HG03520 (cell line): ENCODE results near the gene MYEOV.

ENCODE experiments used
- ATAC-seq: cut with Tn5 transposase; IDR thresholded peaks from one replicate; pipeline ENCODE4 v1.9.1; 2021; ENCODE audit warnings: mild to moderate bottlenecking, moderate library complexity; ENCODE audit not compliant: unreplicated experiment

Gene MYEOV

DNA sequence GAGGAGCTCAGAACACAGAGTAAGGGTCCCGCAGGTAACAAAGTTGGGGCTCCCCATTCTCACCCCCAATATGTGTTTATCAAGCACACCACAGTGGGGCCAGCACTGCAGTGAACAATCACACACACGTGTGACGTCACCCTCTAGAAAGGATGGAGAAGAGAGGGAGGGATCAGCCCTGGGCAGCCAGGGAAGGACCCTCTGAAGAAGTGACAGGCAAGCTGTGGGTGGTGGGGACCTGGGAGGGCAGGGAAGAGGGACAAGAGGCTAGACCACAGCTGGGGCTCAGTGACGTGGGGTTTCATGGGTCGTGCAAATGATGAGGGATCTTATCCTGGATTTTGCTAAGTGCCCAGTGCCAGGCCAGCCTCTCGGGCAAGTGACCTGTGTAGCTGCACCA is 28.7 kb upstream of the MYEOV start:
- ATAC-seq, result no peak

DNA sequence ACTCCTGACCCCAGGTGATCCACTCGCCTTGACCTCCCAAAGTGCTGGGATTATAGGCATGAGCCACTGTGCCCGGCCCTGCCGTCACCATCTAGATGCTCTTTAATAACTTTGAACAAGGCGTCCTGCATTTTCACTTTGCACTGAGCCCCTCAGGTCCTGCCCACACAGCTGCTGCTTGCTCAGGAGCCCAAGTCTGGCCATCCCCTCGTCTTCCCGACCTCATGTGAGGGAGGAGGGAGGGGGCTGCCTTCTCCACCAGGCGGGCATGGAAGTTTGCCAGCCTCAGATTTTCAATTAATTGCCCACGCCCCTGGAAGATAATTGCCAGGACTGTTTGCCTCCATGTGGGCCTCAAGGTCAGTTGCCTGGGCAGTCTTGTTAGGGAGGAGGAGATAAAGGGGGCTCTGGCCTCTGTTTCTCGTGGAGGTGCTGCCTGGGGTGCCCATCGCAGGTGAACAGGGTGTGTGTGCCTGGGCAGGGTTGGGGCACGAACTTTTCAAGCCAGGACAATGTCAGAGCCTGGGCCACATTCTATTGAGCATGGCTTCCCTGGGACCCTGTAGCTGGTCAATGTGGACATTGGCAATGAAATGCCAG is 27.9 kb upstream of the MYEOV start:
- no peak for ATAC-seq

GRCh38 chr11:69267395-69267805 is 26.6 kb upstream of the MYEOV start:
- ATAC-seq, result no peak

DNA sequence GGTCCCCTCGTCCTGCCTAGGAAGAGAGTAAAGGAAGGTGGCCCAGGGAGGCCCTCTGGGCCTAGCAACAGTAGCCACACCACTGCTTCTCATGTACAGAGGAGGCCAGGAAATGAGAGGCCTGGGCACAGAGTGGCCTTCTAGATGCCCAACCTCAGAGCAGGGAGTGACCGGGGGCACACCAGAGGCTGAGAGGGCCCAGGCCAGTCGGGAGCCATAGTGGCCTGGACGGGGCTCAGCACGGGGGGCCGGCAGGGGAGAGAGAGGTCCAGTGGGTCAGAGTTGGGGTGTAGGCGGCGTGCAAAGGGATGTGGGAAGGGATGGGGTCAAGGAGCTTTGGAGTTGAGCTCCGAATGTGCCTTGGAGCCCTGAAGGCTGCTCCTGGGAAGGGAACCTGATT is 25.0 kb upstream of the MYEOV start:
- ATAC-seq, result no peak

DNA sequence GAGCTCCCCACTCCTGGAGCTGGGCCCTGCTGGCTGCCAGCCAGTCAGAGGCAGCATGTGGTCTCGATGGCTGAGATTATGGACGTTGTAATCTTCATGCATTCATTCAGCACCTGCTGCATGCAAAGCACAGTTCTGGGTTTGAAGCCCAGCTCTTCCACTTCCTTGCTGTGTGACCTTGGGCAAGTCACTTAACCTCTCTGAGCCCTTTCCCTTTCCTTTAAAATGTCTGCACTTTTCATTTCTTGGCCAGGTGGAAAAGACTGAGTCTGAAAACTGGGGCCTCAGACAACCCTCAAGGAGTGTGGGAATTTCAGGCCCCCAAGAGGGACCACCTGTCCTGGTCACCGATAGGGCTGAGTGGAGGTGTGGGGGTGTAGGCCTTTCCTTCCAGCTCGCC is 24.6 kb upstream of the MYEOV start:
- ATAC-seq, result no peak

GRCh38 chr11:69269926-69270697 is 23.8 kb upstream of the MYEOV start:
- ATAC-seq, result no peak

DNA sequence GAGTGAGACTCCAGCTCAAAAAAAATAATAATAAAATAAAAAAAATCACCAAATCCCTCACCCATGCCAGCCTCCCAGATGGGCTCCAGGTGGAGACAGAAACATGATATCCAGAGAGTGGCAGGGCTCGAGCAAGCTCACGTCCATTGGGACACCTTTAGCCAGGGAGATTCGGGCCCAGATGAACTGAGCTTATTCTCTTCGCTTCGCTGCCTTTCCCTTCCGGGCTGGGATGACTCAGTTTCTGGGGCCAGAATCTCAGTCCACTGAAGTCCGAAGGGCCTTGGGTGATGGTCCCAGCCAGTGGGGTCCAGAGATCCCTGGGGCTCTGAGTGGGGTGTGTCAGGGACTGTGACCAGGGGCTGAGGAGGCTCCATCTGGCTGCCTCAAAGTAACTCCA is 23.0 kb upstream of the MYEOV start:
- no peak for ATAC-seq

DNA sequence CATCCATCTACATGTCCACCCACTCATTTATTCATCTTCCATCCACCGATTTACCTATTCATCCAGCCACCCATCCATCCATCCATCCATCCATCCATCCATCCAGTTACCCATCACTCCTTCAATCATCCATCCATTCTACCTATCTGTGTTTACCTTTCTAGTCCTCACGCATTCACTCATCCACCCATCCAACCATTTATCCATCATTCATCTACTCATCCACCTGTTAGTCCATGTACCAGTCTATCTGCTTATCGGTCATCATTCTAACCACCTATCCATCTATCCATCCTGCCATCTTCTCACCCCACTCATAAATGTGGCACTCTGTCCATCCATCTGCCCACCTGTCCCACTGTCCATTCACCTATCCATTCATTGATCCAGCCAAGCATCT is 21.9 kb upstream of the MYEOV start:
- ATAC-seq, result no peak

GRCh38 chr11:69272831-69273485 is 21.0 kb upstream of the MYEOV start:
- no peak for ATAC-seq

GRCh38 chr11:69273571-69273970 is 20.4 kb upstream of the MYEOV start:
- no peak for ATAC-seq

DNA sequence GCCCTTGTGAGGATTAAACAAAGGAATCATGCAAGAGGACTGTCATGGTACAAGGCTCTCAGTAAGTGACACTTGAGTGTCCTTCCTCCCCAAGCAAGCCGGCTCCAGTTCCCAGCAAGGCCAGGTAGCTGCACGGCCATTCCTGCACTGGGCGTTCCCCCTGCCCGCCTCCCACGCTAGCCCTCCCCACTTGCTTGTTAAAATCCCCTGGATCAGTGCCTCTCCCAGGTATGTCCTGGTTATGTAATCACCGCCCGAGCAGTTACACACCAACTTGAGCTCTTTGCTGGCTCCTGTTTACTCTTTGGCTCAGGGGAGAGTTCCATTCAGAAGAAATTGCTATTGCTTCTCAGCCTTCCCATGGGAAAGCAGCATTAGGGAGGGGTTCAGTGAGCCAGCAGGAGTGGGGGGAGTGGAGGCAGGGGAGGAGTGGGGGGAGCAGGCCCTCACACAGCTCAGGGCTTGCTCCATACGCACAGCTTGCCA is 19.4 kb upstream of the MYEOV start:
- ATAC-seq, result no peak

GRCh38 chr11:69275178-69275577 is 18.8 kb upstream of the MYEOV start:
- ATAC-seq, result no peak

GRCh38 chr11:69276165-69276564 is 17.8 kb upstream of the MYEOV start:
- no peak for ATAC-seq

DNA sequence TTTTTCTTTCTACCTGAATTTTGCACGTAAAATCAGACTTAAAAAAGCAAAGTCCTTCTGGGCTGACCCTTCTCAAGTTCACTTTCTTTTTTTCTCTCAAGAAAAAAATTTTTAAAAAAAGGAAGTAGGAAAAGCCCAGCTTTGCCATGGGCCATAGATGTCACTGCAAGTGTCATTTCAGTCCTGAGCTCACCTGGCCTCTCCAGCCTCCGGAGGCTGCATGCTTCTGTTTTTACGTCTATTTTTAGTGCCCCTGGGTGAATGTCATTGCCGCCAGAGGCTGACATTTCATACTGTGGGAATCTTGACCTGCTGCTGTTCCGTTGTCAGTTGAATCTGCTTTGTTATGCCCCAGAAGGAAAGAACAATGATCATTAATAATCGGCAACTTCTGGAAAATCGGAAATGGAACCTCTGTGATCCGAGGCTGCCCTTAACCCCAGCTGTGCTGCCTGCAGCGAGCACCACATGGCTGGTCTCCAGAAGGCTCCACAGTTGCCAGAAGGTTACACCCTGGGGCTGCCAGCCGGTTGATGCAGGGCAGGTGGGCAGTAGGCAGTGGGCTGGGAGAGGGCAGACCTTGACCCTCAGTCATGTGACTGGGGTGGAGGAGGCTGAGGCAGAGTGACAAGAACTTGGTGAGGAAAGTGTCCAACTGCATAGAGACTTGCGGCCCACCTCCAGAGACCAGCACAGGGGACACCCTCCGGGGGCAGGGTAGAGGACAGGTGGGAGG is 16.7 kb upstream of the MYEOV start:
- ATAC-seq, result no peak

DNA sequence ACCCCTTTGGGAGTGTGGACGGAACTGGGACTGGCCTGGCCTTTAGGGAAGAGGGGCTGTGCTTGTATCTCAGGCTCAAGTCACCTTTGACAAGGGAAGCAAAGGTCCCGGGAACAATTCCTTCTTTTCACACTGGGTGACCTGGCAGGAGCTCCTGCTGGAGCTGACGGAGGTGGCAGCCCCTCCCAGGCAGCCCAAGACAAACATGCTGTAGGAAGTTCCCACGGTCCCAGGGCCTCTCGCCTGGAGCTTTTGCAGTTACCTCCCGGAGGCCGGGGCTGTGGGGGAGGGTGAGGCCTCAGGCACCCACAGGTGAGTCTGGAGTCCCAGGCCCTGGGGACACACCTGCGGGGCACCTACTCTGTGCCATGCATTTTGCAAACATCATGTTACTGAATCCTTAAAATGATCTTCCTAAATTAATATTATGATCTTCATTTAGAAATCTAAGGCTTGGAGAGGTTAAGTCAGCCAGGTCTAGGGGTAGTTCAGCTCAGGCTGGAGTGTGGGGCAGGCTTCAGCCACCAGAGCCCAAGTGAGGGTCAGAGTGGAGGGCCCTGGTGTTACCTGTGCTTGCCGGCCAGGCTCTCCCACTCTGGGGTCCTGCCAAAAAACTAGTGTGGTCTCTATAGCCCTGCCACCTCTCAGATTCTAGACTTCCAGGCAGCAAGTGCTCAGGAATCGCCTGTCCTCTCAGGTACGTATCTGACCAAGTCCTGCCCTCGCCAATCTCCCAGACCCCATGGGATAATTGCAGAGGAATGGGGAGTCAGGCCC is 15.7 kb upstream of the MYEOV start:
- no peak for ATAC-seq

- ATAC-seq, result no peak
Measured at GRCh38 chr11:69280451-69280850, 13.5 kb upstream of the MYEOV start.

- no peak for ATAC-seq
Measured at GRCh38 chr11:69280994-69281393, 13.0 kb upstream of the MYEOV start.

- ATAC-seq, result no peak
Measured at GRCh38 chr11:69283446-69283845, 10.5 kb upstream of the MYEOV start.

DNA sequence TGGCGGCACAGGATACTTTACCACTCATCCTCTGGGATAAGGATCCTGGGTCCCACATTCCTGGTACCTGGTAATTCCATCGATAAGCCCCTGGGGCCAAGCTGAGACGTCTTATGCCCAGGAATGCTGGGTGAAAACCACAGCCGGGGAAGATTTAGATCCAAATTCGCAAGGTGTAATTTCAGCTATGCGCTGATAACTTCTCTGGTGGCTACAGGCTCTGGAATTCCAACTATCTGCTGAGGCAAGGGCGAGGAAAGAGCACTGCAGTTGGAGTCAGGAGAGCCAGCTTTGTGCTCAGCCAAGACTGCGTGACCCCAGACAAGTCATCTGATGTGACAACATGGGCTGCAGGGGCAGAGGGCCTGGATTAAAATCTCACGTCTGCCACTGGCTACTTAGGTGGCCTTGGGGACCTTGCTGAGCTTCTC is 9.9 kb upstream of the MYEOV start:
- ATAC-seq, result no peak

DNA sequence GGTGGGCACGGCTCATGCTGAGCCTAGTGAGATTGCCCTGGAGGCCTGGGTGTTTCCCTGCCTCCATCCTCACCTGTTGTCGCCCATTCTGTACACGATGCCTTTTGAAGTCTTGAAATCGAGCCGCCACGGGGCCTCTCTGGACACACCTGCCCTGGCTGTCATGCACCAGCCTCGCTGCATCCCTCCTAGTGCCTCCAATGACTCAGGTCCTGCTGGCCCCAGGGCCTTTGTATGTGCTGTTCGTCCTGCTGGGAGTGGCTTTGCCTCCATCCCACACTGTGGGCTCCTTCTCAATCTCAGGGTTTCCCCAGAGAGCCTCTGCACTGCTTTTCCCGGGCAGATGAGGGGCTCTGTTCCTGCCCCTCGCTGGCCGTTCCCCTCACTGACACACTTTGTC is 8.9 kb upstream of the MYEOV start:
- no peak for ATAC-seq

DNA sequence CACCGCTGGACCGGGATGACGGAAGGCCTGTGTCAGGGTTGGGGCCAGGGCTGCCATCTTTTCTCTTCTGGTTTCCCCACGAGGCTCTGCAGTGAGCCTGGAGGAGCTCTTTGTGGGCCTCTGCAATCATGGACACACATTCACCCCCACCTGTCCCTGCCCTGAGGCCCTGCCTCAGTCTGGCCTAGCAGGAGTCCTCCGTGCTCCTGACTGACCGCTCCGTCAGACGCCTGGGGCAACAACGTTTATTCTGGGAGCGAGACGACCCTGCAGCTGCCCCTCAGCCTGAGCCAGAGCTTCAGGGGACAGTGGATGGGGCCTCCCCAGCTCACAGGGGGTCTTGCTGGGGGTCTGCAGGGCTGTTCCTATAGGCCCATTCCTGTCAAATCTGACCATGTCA is 8.2 kb upstream of the MYEOV start:
- ATAC-seq, result no peak
